Stomach (tissue), 4 donors: ENCODE results near the gene P2RY12.

Source experiments
- CTCF ChIP-seq, 7 experiments: fragments of 450-650 bp in 4 of 7; fragments of 200-600 bp in 3 of 7; sonication (generic) in 3 of 7; IDR thresholded peaks; one replicate each; pipeline ENCODE4 v1.5.1; 2016 to 2019; ENCODE audit warnings: antibody characterized with exemption in 7 of 7, control low read depth in 2 of 7, mild to moderate bottlenecking in 1 of 7
- EP300 ChIP-seq: sonication (generic); formaldehyde crosslinking; IDR thresholded peaks from one replicate; pipeline ENCODE4 v1.6.1; 2017; ENCODE audit warnings: antibody characterized with exemption
- POLR2A ChIP-seq, 4 donors: fragments of 450-650 bp; IDR thresholded peaks; one replicate each; pipeline ENCODE4 v1.6.1; 2016; ENCODE audit warnings: antibody characterized with exemption in 4 of 4, control low read depth in 2 of 4, mild to moderate bottlenecking in 1 of 4, moderate library complexity in 1 of 4

- TF ChIP-seq CTCF (IDR thresholded peaks at IDR 0.05) = no peak
- no peak for TF ChIP-seq EP300
- TF ChIP-seq POLR2A (IDR thresholded peaks at IDR 0.05) = no peak
Measured at GRCh38 chr3:151307131-151307530, 77.4 kb downstream of the P2RY12 start.
